IPS-NIHi11 (cell line): ENCODE results near the gene HOXD8.

Experiments used
- DNase-seq: peaks from one replicate; pipeline ENCODE4 v3.0.0; 2012; ENCODE audit warnings: mixed read lengths, low spot score

Gene HOXD8

DNA sequence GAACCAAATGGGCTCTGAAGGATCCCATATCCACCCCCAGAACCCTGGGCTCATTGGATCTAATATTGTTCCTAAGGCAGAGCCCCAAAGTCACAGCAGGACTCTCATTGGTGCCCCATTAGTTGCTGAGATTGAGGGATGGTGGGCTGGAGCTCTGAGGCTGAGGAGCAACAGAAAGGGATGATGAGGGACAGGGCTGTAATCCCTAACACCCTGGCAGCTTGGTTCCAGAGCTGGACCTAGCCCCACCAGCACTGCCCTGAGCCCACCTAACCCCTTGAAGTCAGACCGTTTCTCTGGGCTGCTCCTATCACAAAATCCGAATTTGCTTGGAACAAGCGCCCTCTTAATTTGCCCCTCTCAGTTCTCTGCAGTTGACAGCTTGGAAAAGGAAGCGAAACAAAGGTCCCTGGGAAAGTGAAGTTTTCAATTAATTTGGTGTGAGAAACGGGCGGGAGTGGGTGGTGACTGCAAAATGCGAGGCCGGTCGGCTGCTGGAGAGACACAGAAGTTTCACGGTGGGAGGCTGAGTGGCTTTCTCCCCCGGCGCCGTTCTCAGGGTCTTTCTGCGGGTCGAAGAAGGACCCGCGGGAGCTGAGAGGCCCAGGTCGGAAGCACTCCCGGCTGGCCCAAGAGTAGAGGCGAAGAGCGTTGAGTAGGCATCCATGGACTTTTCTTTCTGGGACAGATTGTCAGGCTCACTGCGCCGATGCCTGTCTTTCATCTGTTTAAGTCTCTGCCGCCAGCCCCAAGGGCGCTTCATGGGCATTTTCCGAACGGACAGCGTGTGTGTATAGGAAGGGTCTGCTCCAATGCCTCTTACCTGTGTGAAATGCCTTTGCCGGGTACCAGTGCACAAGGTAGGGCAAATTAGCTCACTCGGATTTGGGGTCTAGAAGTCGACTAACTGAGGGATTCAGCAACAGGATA, 37.9 kb upstream of the HOXD8 start:
- no peak for DNase-seq

- DNase-seq: peak; percentile 67
Observed at GRCh38 chr2:176092270-176093144, 37.0 kb upstream of the HOXD8 start, which contains the start of gene HOXD13. HOXD13 (plus strand) TSS chr2:176092721; CDS start chr2:176092891, 170 bp downstream.

DNA sequence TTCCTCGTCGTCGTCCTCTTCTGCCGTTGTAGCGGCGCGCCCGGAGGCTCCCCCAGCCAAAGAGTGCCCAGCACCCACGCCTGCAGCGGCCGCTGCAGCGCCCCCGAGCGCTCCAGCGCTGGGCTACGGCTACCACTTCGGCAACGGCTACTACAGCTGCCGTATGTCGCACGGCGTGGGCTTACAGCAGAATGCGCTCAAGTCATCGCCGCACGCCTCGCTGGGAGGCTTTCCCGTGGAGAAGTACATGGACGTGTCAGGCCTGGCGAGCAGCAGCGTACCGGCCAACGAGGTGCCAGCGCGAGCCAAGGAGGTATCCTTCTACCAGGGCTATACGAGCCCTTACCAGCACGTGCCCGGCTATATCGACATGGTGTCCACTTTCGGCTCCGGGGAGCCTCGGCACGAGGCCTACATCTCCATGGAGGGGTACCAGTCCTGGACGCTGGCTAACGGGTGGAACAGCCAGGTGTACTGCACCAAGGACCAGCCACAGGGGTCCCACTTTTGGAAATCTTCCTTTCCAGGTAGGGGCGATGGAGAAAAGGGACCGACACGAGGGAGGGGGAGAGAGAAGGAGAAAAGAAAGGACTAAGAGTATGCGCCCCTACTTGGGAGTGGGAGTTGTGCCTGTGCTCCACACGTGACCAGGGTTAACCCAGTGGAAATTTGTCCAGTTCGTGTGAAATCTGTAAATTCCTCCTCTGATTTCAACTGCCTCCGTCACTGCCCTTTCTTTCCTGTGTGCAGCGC, 36.2 kb upstream of the HOXD8 start:
- no peak for DNase-seq

DNA sequence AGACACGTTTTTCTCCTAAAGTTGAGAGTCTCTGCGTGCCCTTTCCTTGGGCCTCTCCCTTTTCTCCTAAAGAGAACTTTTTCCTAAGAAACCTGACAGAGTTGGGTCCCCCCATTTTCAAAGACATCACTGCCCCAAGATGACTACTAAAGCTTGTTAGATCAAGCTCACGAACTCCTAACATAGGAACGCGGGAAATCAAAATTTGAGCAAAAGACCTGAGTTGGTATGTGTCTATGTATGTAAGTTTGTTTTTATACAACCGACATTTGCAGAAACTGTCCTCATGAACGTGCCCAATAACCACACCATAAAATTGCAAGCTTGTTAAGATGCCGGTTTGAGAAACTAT, 35.6 kb upstream of the HOXD8 start:
- no peak for DNase-seq

- DNase-seq: no peak
Observed at GRCh38 chr2:176094349-176094748, 35.2 kb upstream of the HOXD8 start.

DNA sequence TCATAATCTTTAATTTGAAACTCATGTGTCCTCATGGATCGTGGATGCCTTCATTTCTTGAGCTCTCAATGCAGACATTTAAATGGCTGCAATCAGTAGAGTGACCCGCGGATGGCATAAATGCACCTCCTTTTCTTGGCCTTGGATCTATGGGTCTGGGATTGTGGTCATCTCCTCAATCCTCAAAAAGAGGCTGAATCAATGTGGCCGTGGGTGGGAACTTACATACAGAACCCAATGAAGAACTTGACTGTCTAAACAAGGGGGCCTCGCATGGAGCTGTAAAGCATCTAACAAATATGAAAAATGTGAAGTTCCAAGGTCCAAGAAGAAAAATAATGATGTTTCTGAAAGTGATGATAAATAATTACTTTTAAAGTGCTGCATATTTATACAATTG, 34.1 kb upstream of the HOXD8 start:
- DNase-seq: no peak

GRCh38 chr2:176096243-176096985, 33.1 kb upstream of the HOXD8 start:
- DNase-seq: no peak

- peak; percentile 76 for DNase-seq
Observed at GRCh38 chr2:176096986-176097819, 32.3 kb upstream of the HOXD8 start.

DNA sequence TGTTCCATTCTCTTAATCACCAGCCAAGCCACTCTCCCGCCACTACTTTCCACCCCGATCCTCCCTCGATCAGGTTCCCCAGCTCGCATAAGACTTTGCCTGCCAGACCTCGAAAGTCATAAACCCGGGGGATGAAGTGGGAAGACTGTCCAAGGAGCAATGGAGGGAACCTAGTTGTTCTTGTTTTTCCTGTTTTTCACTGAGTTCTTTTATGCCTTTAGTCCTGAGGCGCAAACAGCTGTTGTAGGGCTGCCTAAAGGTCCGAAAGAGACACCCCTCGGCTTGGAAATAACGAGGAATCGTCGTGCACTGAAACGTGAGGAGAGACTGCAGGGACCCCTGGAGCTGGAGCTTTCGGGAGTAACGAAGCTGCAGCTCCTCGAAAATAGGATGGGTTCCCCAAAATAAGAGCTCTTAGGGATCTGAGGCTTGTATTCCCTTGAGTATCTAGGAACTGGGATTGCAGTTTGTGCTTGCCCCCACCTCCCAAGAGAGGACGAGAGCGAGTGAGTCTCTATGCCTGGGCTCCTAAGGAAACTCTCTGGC, 31.6 kb upstream of the HOXD8 start:
- DNase-seq: no peak

GRCh38 chr2:176098366-176099158, 30.9 kb upstream of the HOXD8 start:
- no peak for DNase-seq

DNA sequence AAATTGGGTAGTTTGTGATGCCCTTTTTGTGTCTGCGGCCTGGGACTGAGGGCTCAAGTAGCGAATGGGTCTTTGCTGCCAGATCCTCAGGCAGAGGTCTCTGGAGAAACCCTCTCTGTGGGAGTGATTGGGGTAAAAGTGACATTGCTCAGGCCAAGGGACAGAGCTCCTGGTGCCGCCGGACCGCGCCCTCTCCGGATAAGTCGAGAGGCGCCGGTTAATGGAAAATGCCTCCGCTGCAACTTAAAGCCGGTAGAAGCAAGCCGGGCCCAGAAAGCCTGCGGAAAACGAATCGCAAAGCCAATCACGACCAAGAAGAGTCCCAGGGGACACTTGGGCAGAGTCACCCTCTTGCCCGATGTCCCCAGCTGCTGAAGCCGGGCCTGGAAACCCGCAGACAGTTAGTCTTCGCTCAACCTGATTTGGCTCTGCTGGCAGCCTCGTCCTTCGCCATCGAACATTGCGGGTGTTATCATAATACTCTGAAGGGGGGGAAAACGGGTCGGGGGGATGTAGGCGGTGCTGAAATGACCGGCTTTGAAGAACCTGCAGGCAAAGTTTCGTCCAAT, 30.3 kb upstream of the HOXD8 start:
- no peak for DNase-seq

- DNase-seq: no peak
Observed at GRCh38 chr2:176099728-176100546, 29.6 kb upstream of the HOXD8 start, which contains the start of gene HOXD12. HOXD12 (plus strand) TSS chr2:176099795; CDS start chr2:176099802, 7 bp downstream.

GRCh38 chr2:176100547-176101140, 28.9 kb upstream of the HOXD8 start:
- DNase-seq: no peak

DNA sequence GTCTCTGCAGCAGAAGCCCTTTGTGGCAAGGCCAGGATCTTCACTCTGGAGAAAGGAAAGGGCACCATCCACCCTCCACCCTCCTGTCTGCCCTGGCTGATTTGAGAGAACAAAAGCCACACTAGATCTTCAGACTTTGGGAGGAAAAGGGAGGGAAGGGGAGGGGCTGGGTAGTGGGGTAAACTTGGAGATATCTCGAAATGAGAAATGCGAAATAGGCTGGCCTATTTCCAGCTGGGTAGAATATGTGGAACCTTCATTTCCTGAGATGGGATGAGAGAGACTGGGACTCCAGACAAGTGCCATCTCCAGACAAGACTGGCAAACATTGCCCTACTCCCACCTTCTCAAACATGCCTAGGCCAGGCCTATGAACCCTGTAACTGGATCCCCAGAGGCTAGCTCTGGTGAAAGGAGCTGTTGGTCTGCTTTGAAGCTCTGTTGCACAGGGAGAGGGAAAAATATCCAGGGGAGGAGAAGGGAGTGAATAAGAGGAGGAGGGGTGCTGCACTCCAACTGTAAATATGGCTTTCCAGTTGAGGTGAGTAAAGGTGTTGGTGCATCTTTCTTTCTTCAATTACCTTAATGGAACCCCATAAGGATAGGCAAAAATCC, 28.2 kb upstream of the HOXD8 start:
- DNase-seq: no peak

DNA sequence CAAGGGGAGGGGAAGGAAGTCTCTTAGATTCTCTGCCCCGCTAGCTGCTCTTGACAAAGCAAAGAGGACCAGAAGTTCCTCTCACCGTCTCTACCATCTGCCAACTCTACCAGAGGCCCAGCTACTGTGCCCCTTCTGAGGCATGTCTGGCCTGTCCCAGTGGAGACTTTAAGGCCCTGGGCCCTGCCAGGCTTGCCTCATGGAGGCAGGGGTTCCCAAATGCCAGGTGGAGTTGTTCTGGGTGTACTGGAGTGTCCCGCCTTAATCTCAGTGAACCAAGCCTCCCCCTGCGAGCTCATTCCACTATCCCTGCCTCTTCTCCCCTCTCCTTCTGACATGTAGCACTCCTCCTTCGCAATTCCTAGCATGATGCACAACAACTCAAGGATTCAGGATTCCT, 27.7 kb upstream of the HOXD8 start:
- DNase-seq: no peak

- no peak for DNase-seq
Observed at GRCh38 chr2:176102309-176102866, 27.1 kb upstream of the HOXD8 start.

DNA sequence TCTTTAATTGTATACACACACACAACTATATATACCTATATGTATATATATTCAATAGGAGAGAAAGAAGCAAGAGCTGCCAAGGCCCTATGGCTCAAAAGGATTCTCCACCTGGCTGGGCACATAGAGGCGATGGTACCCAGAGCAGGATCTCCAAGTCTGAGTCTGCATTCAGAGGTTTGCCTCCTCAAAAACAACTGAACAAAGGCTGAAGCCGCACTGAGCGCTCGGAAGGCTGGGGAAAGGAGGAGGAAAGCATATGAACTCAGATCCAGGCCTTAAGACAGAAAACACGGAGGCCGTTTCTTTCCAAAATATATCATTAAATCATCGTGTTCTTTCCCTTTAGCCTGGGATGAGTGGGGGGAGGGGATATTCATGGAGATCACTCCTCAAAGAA, 26.3 kb upstream of the HOXD8 start:
- no peak for DNase-seq
